ENCODE data around the gene SLCO4C1. TPM values are rescaled to one million over a fixed set of nuclear protein-coding genes. Genes with fewer than 3 reads are reported as not detected.

Gene SLCO4C1
- total RNA-seq, 1 experiment from 2014 or later = not detected

GRCh38 chr5:102271759-102272158 is 24.3 kb downstream of the SLCO4C1 start:
- ChIA-PET CTCF (interaction anchor here (0.5 to 0.7 kb wide), 2 partner anchors 48 to 594 kb away, joined by 3 to 5 read pairs; no protein-coding TSS in a partner anchor), POLR2A (no interaction called here)
- intact Hi-C loops (cut with micrococcal nuclease) = no loop called here
- Mint-ChIP-seq H3K27me3 (ENCODE audit: insufficient read depth, unreplicated experiment) (peaks cover 24% of the 10 kb centered on the region), H3K4me1 (ENCODE audit: insufficient read depth, unreplicated experiment) (peaks cover 5% of the 10 kb centered on the region), H3K9me3 (ENCODE audit: unreplicated experiment) (peaks cover 18% of the 10 kb centered on the region), H3K36me3 (ENCODE audit: insufficient read depth, unreplicated experiment) (no peaks in the 10 kb centered on the region), H3K4me3 (ENCODE audit: unreplicated experiment) (no peak overlapping the region), H3K27ac (ENCODE audit: low read depth, unreplicated experiment) (no peak overlapping the region)
- no TSS peak for BruUV-seq (replicated peaks)
- DNase-seq (ENCODE audit: unreplicated experiment) = no peak
- no peak for TF ChIP-seq CTCF (IDR thresholded peaks at IDR 0.05; ENCODE audit: unreplicated experiment)

- no peak for DNase-seq (ENCODE audit: unreplicated experiment)
- Mint-ChIP-seq H3K4me3 (ENCODE audit: unreplicated experiment) (no peak overlapping the region), H3K36me3 (ENCODE audit: insufficient read depth, unreplicated experiment) (no peaks in the 10 kb centered on the region), H3K4me1 (ENCODE audit: insufficient read depth, unreplicated experiment) (peaks cover 5% of the 10 kb centered on the region), H3K9me3 (ENCODE audit: unreplicated experiment) (peaks cover 18% of the 10 kb centered on the region), H3K27me3 (ENCODE audit: insufficient read depth, unreplicated experiment) (peaks cover 24% of the 10 kb centered on the region), H3K27ac (ENCODE audit: low read depth, unreplicated experiment) (no peak overlapping the region)
- ChIA-PET POLR2A (no interaction called here), CTCF (no interaction called here)
- intact Hi-C loops (cut with micrococcal nuclease) = no loop called here
- no TSS peak for BruUV-seq (replicated peaks)
- TF ChIP-seq CTCF (IDR thresholded peaks at IDR 0.05; ENCODE audit: unreplicated experiment) = no peak
Observed at GRCh38 chr5:102270036-102270435, 26.0 kb downstream of the SLCO4C1 start.

DNA sequence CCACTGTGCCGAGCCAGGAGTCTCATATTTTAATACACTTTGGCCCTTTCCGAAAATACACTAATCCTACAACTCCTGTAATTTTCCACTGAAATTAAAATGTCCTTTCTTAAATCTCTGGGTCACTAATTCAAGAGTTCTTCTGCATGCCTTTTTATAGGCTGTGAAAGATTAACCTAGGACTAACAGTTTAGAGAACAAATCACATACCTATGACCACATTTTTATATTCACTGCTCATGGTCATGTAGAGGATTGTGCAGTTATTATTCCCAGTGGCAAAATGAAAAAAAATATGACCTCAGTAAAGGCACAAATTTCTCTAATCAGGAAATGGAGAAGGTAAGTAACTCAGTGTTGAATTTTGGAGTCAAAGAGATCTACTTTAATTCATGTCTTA is 33.4 kb downstream of the SLCO4C1 start:
- no peak overlapping the region for H3K4me3 Mint-ChIP-seq (ENCODE audit: unreplicated experiment)
- H3K36me3 Mint-ChIP-seq (ENCODE audit: insufficient read depth, unreplicated experiment) = no peaks in the 10 kb centered on the region
- H3K27me3 Mint-ChIP-seq (ENCODE audit: insufficient read depth, unreplicated experiment) = peaks cover 31% of the 10 kb centered on the region
- H3K4me1 Mint-ChIP-seq (ENCODE audit: insufficient read depth, unreplicated experiment) = no peaks in the 10 kb centered on the region
- H3K9me3 Mint-ChIP-seq (ENCODE audit: unreplicated experiment) = peaks cover 4% of the 10 kb centered on the region
- intact Hi-C loops (cut with micrococcal nuclease) = no loop called here
- H3K27ac Mint-ChIP-seq (ENCODE audit: low read depth, unreplicated experiment) = no peak overlapping the region
- no peak for TF ChIP-seq CTCF (IDR thresholded peaks at IDR 0.05; ENCODE audit: unreplicated experiment)
- no peak for DNase-seq (ENCODE audit: unreplicated experiment)
- POLR2A ChIA-PET = no interaction called here
- BruUV-seq (replicated peaks) = no TSS peak
- CTCF ChIA-PET = no interaction called here

DNA sequence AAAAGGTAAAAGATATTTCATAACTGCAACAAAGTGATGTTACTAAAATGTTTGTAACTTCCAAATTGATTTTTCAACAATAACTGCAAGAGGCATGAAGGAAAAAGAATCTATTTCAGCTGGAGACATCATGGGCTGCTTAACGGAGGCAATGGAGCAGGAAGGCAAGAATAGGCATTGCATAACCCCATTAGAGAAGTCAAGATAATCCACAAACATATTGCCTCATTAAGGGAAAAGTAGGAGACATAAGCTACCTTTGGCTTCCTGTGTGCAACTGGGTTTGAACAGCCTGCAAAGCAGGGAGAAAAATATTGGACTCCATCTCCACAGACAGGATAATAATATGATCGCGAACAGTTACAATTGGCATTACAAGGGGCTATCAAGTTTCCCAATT is 46.7 kb downstream of the SLCO4C1 start:
- TF ChIP-seq CTCF (IDR thresholded peaks at IDR 0.05; ENCODE audit: unreplicated experiment) = no peak

More for the DNA sequence above, 46.7 kb downstream of the SLCO4C1 start:
- Mint-ChIP-seq H3K27me3 (ENCODE audit: insufficient read depth, unreplicated experiment) (peaks cover 35% of the 10 kb centered on the region), H3K4me1 (ENCODE audit: insufficient read depth, unreplicated experiment) (no peaks in the 10 kb centered on the region), H3K27ac (ENCODE audit: low read depth, unreplicated experiment) (no peak overlapping the region), H3K4me3 (ENCODE audit: unreplicated experiment) (no peak overlapping the region), H3K36me3 (ENCODE audit: insufficient read depth, unreplicated experiment) (no peaks in the 10 kb centered on the region), H3K9me3 (ENCODE audit: unreplicated experiment) (no peaks in the 10 kb centered on the region)
- no TSS peak for BruUV-seq (replicated peaks)
- CTCF ChIA-PET = no interaction called here
- no peak for DNase-seq (ENCODE audit: unreplicated experiment)
- intact Hi-C loops (cut with micrococcal nuclease) = no loop called here
- POLR2A ChIA-PET = no interaction called here
